ENCODE measurements around the gene CNTF.
A peak's percentile ranks its signal among the peaks of the same experiment; 100 is the strongest.

CNTF gene

GRCh38 chr11:58641803-58642581 is 19.5 kb downstream of the CNTF start:
- no peak for DNase-seq (ENCODE audit: low spot score)

DNA sequence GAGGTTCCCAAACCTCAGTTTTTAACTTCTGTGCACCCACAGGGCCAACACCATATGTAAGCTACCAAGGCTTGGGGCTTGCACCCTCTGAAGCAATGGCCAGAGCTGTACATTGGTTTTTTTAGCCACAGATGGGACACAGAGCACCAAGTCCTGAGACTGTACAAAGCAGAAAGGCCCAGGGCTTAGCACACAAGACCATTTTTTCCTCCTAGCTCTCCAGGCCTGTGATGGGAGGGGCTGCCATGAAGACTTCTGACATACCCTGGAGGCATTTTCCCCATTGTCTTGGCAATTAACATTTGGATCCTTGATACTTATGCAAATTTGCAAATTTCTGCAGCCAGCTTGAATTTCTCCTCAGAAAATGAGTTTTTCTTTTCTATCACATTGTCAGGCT is 23.4 kb downstream of the CNTF start:
- DNase-seq (ENCODE audit: low spot score), result no peak

DNA sequence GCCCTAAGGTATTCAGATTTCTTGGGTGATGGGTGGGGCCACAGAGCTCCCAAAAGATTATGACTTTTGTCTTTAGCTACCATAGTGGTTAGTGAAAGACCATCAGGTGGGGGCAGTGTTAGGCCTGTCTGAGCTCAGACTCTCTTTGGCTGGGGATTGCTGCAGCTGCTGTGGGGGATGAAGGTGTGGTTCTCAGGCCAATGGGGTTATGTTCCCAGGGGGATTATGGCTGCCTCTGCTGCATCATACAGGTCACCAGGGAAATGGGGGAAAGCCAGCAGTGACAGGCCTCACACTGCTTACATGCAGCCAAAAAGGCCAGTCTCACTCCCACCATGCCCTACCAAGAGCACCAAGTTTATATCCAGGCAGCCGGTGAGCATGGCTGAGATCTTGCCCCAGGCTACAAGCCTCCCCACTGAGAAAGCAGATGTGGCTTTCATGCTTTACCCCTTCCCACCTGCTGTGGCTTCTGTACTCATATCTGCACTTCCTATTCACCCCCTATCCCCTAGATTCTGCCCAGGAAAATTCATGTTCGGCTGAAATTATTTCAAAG is 24.8 kb downstream of the CNTF start:
- no peak for DNase-seq (ENCODE audit: low spot score)

DNA sequence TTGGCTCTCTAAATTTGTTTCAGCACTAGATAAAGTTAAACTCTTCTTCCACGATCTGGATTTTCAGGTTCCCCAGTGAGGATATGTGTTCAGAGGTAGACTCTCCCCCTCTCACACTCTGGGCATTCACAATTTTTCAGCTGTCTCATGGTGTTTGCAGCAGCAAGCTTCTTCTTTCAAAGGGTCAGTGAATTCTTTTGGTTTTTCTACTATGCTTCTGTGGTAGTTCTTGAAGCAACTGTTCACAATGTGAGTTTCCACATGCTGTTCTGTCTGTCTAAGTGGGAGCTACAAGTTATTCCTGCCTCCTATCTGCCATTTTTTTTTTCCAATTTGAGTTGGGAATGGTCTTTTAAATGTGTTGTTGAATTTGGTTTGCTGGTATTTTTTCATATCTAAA is 25.4 kb downstream of the CNTF start:
- no peak for DNase-seq (ENCODE audit: low spot score)

GRCh38 chr11:58649623-58650022 is 27.2 kb downstream of the CNTF start:
- no peak for DNase-seq (ENCODE audit: low spot score)

GRCh38 chr11:58650496-58650895 is 28.0 kb downstream of the CNTF start:
- no peak for DNase-seq (ENCODE audit: low spot score)

- no peak for DNase-seq (ENCODE audit: low spot score)
Measured at GRCh38 chr11:58652726-58653280, 30.3 kb downstream of the CNTF start.

- DNase-seq (ENCODE audit: low spot score), result peak; percentile 81
Measured at GRCh38 chr11:58654079-58654907, 31.8 kb downstream of the CNTF start.

- DNase-seq (ENCODE audit: low spot score), result no peak
Measured at GRCh38 chr11:58654908-58655296, 32.4 kb downstream of the CNTF start.

DNA sequence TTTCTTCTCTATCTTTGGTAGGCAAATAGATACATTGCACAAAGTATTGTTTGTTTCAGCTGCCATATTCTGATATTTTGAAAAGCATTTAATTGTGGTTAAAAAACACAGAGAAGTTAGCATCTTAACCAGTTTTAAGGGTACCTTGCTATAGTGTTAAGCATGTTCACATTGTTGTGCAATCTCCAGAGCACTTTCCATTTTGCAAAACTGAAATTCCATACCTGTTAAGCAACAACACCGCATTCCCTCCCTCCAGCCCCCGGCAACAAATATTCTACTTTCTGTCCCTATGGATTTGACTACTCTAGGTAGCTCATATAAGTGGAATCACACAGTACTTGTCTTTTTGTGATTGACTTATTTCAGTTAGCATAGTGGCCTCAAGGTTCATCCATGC is 33.9 kb downstream of the CNTF start:
- no peak for DNase-seq (ENCODE audit: low spot score)

- DNase-seq (ENCODE audit: low spot score), result no peak
Measured at GRCh38 chr11:58658623-58659022, 36.2 kb downstream of the CNTF start.

GRCh38 chr11:58659404-58659803 is 36.9 kb downstream of the CNTF start:
- DNase-seq (ENCODE audit: low spot score), result no peak

DNA sequence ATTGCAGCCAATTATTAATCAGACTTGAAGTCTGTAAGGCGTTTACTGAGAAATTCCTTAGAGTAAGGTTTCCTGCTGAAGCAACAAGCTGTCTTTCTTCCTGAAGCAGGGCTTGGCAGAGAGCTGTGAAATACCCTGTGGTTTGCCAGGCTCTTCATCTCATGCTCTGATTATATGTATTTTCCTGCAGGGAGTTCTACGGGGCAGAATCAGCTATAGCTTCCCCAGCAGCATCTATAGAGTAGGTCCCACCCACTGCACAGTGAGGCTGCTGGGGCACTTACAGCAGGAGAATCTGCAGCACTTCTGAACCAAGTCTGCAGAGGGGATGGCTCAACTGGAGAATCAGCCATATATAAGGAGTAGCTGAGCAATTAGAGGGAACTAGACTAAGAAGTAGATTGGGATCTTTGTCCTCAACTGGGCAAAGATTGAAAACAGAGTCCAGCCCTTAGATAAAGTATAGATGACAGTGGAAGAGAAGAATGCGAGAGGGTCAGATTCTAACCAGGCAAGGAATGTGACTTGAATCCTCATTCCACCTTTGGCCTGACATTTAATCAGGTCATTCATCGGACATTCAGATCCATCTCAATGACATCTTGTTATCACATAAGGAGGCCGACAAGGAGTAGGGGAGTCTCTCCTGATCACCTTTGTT is 37.6 kb downstream of the CNTF start:
- no peak for DNase-seq (ENCODE audit: low spot score)

DNA sequence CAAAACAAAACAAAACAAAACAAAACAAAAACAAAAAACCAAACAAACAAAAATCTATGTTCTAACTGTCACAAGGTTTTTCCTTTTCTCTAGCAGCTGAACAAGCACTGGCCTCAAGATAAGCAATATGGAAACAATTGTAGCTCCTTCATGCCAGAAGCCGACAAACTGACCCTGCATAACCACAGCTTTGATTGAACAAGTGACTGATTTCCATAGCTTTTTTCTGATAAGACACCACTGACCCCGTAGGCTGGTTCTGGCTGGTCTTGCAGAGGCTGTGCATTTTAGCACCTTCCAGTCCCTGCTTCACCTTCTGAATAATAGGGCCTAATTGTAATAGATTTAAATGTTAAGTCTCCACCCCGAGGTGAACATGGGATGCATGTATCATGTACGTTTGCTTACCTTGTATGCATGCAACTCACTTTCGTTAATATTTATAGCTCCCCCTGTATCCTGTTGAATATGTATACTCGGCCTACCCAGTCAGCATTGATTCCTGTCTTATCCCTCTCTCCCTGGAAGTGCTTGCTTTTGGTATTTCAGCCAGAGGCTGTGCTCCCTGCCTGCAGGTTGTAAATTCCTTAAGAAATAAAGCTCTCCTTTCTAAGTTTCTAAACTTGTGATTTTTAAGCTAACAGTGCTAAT is 49.6 kb downstream of the CNTF start:
- DNase-seq (ENCODE audit: low spot score), result no peak

GRCh38 chr11:58674609-58675008 is 52.1 kb downstream of the CNTF start:
- no peak for DNase-seq (ENCODE audit: low spot score)

Measured in left forelimb (tissue), 1 donor.